NT2/D1 (cell line): ENCODE data around the gene PLCH1.

Source experiments
- YY1 ChIP-seq: IDR thresholded peaks from 2 replicates; pipeline ENCODE4 v1.6.1; 2011; ENCODE audit not compliant: insufficient read length, insufficient read depth
- ZNF274 ChIP-seq: IDR thresholded peaks from 2 replicates; pipeline ENCODE4 v1.6.1; 2011; ENCODE audit warnings: mild to moderate bottlenecking, low read depth, low read length

DNA sequence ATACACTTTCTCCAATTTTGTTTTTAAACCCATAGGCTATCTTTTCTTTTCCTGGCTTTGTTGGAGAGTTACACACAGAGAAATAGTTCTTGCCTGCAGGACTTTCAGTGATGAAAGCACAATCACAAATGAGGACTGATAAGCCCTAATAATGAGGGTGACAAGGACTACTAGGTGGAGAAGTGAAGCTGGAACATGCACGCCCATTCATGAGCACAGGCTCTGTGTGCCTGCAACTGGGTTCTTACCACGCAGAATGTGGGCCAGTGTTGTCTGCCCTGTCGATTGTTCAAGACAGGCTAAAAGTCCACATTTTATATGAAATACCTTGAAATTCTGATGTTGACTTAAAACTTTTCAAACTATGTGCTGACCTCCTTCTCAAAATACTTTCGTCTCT is 289.1 kb downstream of the PLCH1 start:
- TF ChIP-seq YY1 (no peak), ZNF274 (no peak)
